HepG2 (cell line): Measurements from ENCODE around the gene ZDHHC14. TPM values are rescaled to one million over a fixed set of nuclear protein-coding genes. Genes with fewer than 3 reads are reported as not detected.

ENCODE experiments used
- ATAC-seq: fragments of 200-7000 bp; cut with Tn5 transposase; 3 replicates; pipeline ENCODE4 v1.9.1; 2020; ENCODE audit warnings: mild to moderate bottlenecking, moderate library complexity
- BruUV-seq: library from RNA; stranded (reverse); fragments of 400-500 nt; replicated peaks from 2 replicates; lab custom pipeline; 2021; lab: Mats Ljungman, UMichigan
- CTCF ChIA-PET: fragments of 300-600 bp; formaldehyde crosslinking; extraction: SDS; loops from one replicate; lab custom pipeline; 2021; ENCODE audit warnings: low total read pairs, inconsistent platforms, low intra/inter-chr PET ratio; lab: Yijun Ruan, JAX
- POLR2A ChIA-PET: fragments of 350-600 bp; sonication (Branson Sonifier 250); formaldehyde crosslinking; loops from one replicate; lab custom pipeline; 2020; ENCODE audit warnings: antibody characterized with exemption, inconsistent platforms; lab: Yijun Ruan, JAX
- DNase-seq: peaks from one replicate; pipeline ENCODE4 v3.0.0-alpha.2; 2015; ENCODE audit warnings: low spot score
- FAIRE-seq: peaks from 3 replicates; lab custom pipeline; 2011; peaks lifted over from hg19 to GRCh38; lab: Jason Lieb, UNC
- H2AFZ ChIP-seq: one replicate; pipeline ENCODE4 v1.6.1; 2011; ENCODE audit warnings: low read length, inconsistent platforms
- H3K27ac ChIP-seq: fragments of 300-600 bp; 3 replicates; pipeline ENCODE4 v1.8.0; 2011; ENCODE audit warnings: mixed run types, mild to moderate bottlenecking, mixed read lengths, low read length, inconsistent platforms; ENCODE audit not compliant: insufficient read depth; ENCODE audit errors: extremely low read length
- H3K27me3 ChIP-seq, 2 experiments: fragments of 200-600 bp in 1 of 2; 2 replicates in 1 of 2; 3 replicates in 1 of 2; pipeline versions ENCODE4 v1.6.0 to v1.8.0; 2011; ENCODE audit warnings: low read length in 2 of 2, mild to moderate bottlenecking in 2 of 2, moderate library complexity in 2 of 2, inconsistent platforms in 1 of 2; ENCODE audit not compliant: insufficient read depth in 2 of 2, control insufficient read depth in 1 of 2
- H3K36me3 ChIP-seq, 2 experiments: fragments of 200-600 bp in 1 of 2; replicated peaks in 1 of 2; 2 replicates in 1 of 2; 3 replicates in 1 of 2; pipeline versions ENCODE4 v1.5.1 to v1.8.0; 2011; ENCODE audit warnings: low read length in 2 of 2, inconsistent platforms in 1 of 2; ENCODE audit not compliant: insufficient read depth in 2 of 2, control insufficient read depth in 1 of 2
- H3K4me1 ChIP-seq: 2 replicates; pipeline ENCODE4 v1.5.1; 2012; ENCODE audit warnings: low read length, inconsistent platforms; ENCODE audit not compliant: insufficient read depth
- H3K4me2 ChIP-seq: 2 replicates; pipeline ENCODE4 v1.6.0; 2011; ENCODE audit warnings: low read depth, low read length, inconsistent platforms
- H3K4me3 ChIP-seq, 3 experiments: fragments of 200-600 bp in 1 of 3; sonication (generic), shearing (Covaris generic) in 1 of 3; replicated peaks in 1 of 3; 2 replicates each; pipeline ENCODE4 v1.5.1; 2011 to 2016; ENCODE audit warnings: low read length in 3 of 3, inconsistent platforms in 2 of 3, low read depth in 2 of 3, mild to moderate bottlenecking in 2 of 3, control low read depth in 1 of 3, mixed read lengths in 1 of 3; ENCODE audit not compliant: insufficient read depth in 1 of 3
- H3K79me2 ChIP-seq: one replicate; pipeline ENCODE4 v1.6.1; 2011; ENCODE audit warnings: low read length, inconsistent platforms; ENCODE audit not compliant: insufficient read depth
- H3K9ac ChIP-seq: 2 replicates; pipeline ENCODE4 v1.6.0; 2011; ENCODE audit warnings: mild to moderate bottlenecking, low read depth, low read length, inconsistent platforms; ENCODE audit not compliant: insufficient read depth
- H3K9me3 ChIP-seq: 2 replicates; pipeline ENCODE4 v1.5.1; 2012; ENCODE audit warnings: mild to moderate bottlenecking, low read length
- H4K20me1 ChIP-seq: 2 replicates; pipeline ENCODE4 v1.6.0; 2011; ENCODE audit warnings: inconsistent platforms, mild to moderate bottlenecking, low read length, moderate library complexity; ENCODE audit not compliant: insufficient read depth
- CBFB ChIP-seq: sonication (generic); formaldehyde crosslinking; IDR thresholded peaks from 2 replicates; pipeline ENCODE4 v1.4.0; 2020; ENCODE audit warnings: missing genetic modification reagents
- CENPX ChIP-seq: sonication (generic); formaldehyde crosslinking; IDR thresholded peaks from 2 replicates; pipeline ENCODE4 v1.9.0; 2021; ENCODE audit warnings: mild to moderate bottlenecking, missing genetic modification reagents, moderate library complexity
- FOXA3 ChIP-seq: IDR thresholded peaks from 2 replicates; pipeline ENCODE4 v1.6.1; 2016; ENCODE audit warnings: missing genetic modification reagents, missing compliant biosample characterization
- GATAD2A ChIP-seq: IDR thresholded peaks from 2 replicates; pipeline ENCODE4 v1.6.1; 2016
- HDAC1 ChIP-seq: sonication (generic); formaldehyde crosslinking; IDR thresholded peaks from 2 replicates; pipeline ENCODE4 v1.5.1; 2020; ENCODE audit warnings: mild to moderate bottlenecking, missing genetic modification reagents
- RARG ChIP-seq: sonication (generic); formaldehyde crosslinking; IDR thresholded peaks from 2 replicates; pipeline ENCODE4 v1.4.0; 2020; ENCODE audit warnings: low read depth, mild to moderate bottlenecking, missing genetic modification reagents
- ZFP90 ChIP-seq: sonication (generic); formaldehyde crosslinking; IDR thresholded peaks from 2 replicates; pipeline ENCODE4 v1.8.0; 2022; ENCODE audit warnings: missing genetic modification reagents, mild to moderate bottlenecking, inconsistent platforms, borderline replicate concordance
- ZNF264 ChIP-seq: sonication (generic); formaldehyde crosslinking; IDR thresholded peaks from 2 replicates; pipeline ENCODE4 v1.4.0; 2020; ENCODE audit warnings: missing genetic modification reagents
- WGBS: methylation state at CpG from one replicate; pipeline ENCODE4 v1.1.6; 2017; ENCODE audit warnings: low lambda C conversion rate; 5-methylcytosine and 5-hydroxymethylcytosine counted together
- in situ Hi-C: cut with HindIII; loops from 2 replicates; pipeline ENCODE4 v1.10.0; 2017; ENCODE audit warnings: low pct_unique_long_range_greater_than_20kb; ENCODE audit not compliant: extremely low pct_ligation_motif_present
- intact Hi-C: fragments of 100-400 bp; cut with micrococcal nuclease; formaldehyde crosslinking; loops from one replicate; pipeline ENCODE4 v1.10.0; 2022; ENCODE audit not compliant: unreplicated experiment
- polyA plus RNA-seq, 8 experiments: library from polyadenylated mRNA; depleted of rRNA in 3 of 8; stranded (reverse) in 7 of 8; unstranded in 1 of 8; fragments of >200 nt; fragmentation: Illumina TruSeq in 4 of 8; extraction: Trizol in 4 of 8; gene quantifications; 2 replicates each; pipeline versions ENCODE4 v1.2.1 to v1.2.3, GENCODE V29; 2011 to 2016; ENCODE audit warnings: low read depth in 4 of 8, missing spikeins in 1 of 8, mixed read lengths in 1 of 8; ENCODE audit not compliant: insufficient read depth in 1 of 8
- total RNA-seq, 5 experiments: library from RNA; depleted of rRNA; stranded (reverse); fragments of >200 nt; fragmentation: Illumina TruSeq; extraction: Trizol; gene quantifications; 2 replicates each; pipeline ENCODE4 v1.2.3, GENCODE V29; 2016; ENCODE audit warnings: low read depth in 1 of 5
- TF ChIP-seq, protein P1 (sequence below): sonication (generic); formaldehyde crosslinking; conservative IDR thresholded peaks from 2 replicates; pipeline ENCODE4 v1.4.0; 2020; ENCODE audit warnings: missing genetic modification reagents
- TF ChIP-seq, protein P2 (sequence below): sonication (generic); formaldehyde crosslinking; IDR thresholded peaks from 2 replicates; pipeline ENCODE4 v1.8.0; 2022; ENCODE audit warnings: missing genetic modification reagents, mild to moderate bottlenecking, moderate library complexity, borderline replicate concordance
- TF ChIP-seq, protein P3 (sequence below): sonication (generic); formaldehyde crosslinking; IDR thresholded peaks from 2 replicates; pipeline ENCODE4 v1.5.0; 2020; ENCODE audit warnings: missing genetic modification reagents

The ZDHHC14 gene
- total and polyA plus RNA-seq, 2 of the 13 experiments (the other 11 are each of a cell fraction or from before 2014, with no cell fraction given): 3.7 to 9.5 TPM

DNA sequence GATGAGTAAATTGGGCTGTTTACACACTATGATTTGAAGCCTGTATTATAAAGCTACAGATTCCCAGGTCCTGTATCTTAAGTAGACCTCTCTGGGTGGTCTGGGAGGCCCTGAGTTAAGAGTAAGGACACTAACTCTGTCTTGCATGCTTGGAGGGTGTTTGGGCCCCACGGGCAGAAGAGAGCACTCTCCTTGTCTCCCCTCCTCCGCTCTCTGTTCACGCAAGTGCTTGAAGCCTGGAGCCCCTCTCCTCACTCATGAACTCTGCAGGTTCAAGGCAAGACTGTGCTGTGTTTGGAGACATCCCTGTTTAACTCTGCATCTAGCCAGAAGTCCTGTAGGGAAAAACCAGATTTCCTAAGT is 154.0 kb downstream of the ZDHHC14 start:
- Histone ChIP-seq H3K27me3 (no peaks in the 10 kb centered on the region), H3K4me2 (peak overlapping the region; percentile 61), H3K9ac (peak overlapping the region; percentile 60), H3K4me1 (peaks cover 100% of the 10 kb centered on the region), H3K27ac (peak overlapping the region; percentile 64), H3K79me2 (peaks cover 7% of the 10 kb centered on the region), H4K20me1 (no peaks in the 10 kb centered on the region), H3K4me3 (peak overlapping the region in 1 of 3 experiments; percentile 19; a peak in 2 of 6 replicates), H2AFZ (peak overlapping the region; percentile 33), H3K36me3 (no peaks in the 10 kb centered on the region), H3K9me3 (no peaks in the 10 kb centered on the region)
- in situ Hi-C loops: no loop called here
- 66% methylated on average over 3 of the region's 3 CpGs for WGBS
- ChIA-PET POLR2A (interaction anchor here (0.7 to 7.2 kb wide), 7 partner anchors 9 to 212 kb away, joined by 3 to 186 read pairs (median 4); partner anchors contain the start of gene TMEM242), CTCF (no interaction called here)
- no TSS peak for BruUV-seq
- FAIRE-seq: no peak
- intact Hi-C loops: loop anchor here (5.0 kb wide), 1 partner anchor 208 kb away; no protein-coding TSS in a partner anchor
- no peak for DNase-seq
- no peak for ATAC-seq
- TF ChIP-seq HDAC1 (CRISPR knock-in tag): peak; percentile 40; the same call in 1 of the 2 replicates
- TF ChIP-seq FOXA3 (CRISPR knock-in tag): no peak; the same call in 1 of the 2 replicates
- TF ChIP-seq, protein P1, sequence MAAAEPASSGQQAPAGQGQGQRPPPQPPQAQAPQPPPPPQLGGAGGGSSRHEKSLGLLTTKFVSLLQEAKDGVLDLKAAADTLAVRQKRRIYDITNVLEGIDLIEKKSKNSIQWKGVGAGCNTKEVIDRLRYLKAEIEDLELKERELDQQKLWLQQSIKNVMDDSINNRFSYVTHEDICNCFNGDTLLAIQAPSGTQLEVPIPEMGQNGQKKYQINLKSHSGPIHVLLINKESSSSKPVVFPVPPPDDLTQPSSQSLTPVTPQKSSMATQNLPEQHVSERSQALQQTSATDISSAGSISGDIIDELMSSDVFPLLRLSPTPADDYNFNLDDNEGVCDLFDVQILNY (CRISPR knock-in tag): no peak
- TF ChIP-seq ZFP90 (CRISPR knock-in tag): no peak
- TF ChIP-seq CENPX (CRISPR knock-in tag): no peak
- TF ChIP-seq RARG (CRISPR knock-in tag): no peak
- TF ChIP-seq, protein P2, sequence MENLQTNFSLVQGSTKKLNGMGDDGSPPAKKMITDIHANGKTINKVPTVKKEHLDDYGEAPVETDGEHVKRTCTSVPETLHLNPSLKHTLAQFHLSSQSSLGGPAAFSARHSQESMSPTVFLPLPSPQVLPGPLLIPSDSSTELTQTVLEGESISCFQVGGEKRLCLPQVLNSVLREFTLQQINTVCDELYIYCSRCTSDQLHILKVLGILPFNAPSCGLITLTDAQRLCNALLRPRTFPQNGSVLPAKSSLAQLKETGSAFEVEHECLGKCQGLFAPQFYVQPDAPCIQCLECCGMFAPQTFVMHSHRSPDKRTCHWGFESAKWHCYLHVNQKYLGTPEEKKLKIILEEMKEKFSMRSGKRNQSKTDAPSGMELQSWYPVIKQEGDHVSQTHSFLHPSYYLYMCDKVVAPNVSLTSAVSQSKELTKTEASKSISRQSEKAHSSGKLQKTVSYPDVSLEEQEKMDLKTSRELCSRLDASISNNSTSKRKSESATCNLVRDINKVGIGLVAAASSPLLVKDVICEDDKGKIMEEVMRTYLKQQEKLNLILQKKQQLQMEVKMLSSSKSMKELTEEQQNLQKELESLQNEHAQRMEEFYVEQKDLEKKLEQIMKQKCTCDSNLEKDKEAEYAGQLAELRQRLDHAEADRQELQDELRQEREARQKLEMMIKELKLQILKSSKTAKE (CRISPR knock-in tag): no peak
- TF ChIP-seq, protein P3, sequence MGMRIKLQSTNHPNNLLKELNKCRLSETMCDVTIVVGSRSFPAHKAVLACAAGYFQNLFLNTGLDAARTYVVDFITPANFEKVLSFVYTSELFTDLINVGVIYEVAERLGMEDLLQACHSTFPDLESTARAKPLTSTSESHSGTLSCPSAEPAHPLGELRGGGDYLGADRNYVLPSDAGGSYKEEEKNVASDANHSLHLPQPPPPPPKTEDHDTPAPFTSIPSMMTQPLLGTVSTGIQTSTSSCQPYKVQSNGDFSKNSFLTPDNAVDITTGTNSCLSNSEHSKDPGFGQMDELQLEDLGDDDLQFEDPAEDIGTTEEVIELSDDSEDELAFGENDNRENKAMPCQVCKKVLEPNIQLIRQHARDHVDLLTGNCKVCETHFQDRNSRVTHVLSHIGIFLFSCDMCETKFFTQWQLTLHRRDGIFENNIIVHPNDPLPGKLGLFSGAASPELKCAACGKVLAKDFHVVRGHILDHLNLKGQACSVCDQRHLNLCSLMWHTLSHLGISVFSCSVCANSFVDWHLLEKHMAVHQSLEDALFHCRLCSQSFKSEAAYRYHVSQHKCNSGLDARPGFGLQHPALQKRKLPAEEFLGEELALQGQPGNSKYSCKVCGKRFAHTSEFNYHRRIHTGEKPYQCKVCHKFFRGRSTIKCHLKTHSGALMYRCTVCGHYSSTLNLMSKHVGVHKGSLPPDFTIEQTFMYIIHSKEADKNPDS (CRISPR knock-in tag): no peak
- no peak for TF ChIP-seq CBFB (CRISPR knock-in tag)
- 0 out of 2 replicates have a peak, but pooled peaks have one; percentile 32 for TF ChIP-seq ZNF264
- TF ChIP-seq GATAD2A: no peak
